WTC11 (cell line): ENCODE data around the gene TSPAN7. TPM values are rescaled to one million over a fixed set of nuclear protein-coding genes. Genes with fewer than 3 reads are reported as not detected.

Experiments used
- ATAC-seq: fragments of 200-7000 bp; cut with Tn5 transposase; 2 replicates; pipeline ENCODE4 v1.10.0; 2021; ENCODE audit warnings: mild to moderate bottlenecking, moderate library complexity
- CTCF ChIA-PET: fragments of 300-600 bp; sonication (Branson Sonifier 250); formaldehyde crosslinking; loops from one replicate; lab custom pipeline; 2021; ENCODE audit warnings: antibody characterized with exemption; lab: Charles Lee
- POLR2A ChIA-PET: fragments of 350-600 bp; sonication (Branson Sonifier 250); formaldehyde crosslinking; loops from one replicate; lab custom pipeline; 2021; ENCODE audit warnings: antibody characterized with exemption; lab: Charles Lee
- DNase-seq: peaks from one replicate; pipeline ENCODE4 v3.0.0; 2021; ENCODE audit warnings: low spot score
- H3K27ac Mint-ChIP-seq: 2 replicates; pipeline ENCODE4 v1.8.0; 2021; ENCODE audit warnings: mixed read lengths
- H3K27me3 Mint-ChIP-seq: 2 replicates; pipeline ENCODE4 v1.8.0; 2021; ENCODE audit warnings: low read depth, mild to moderate bottlenecking, moderate library complexity, mixed read lengths
- H3K36me3 Mint-ChIP-seq: 2 replicates; pipeline ENCODE4 v1.8.0; 2021; ENCODE audit warnings: mixed read lengths
- H3K4me1 Mint-ChIP-seq: 2 replicates; pipeline ENCODE4 v1.8.0; 2022; ENCODE audit warnings: mixed read lengths
- H3K4me3 Mint-ChIP-seq: 2 replicates; pipeline ENCODE4 v1.8.0; 2021; ENCODE audit warnings: mild to moderate bottlenecking, moderate library complexity, mixed read lengths
- H3K9me3 Mint-ChIP-seq: 2 replicates; pipeline ENCODE4 v1.8.0; 2021; ENCODE audit warnings: mixed read lengths
- ELF4 ChIP-seq: sonication (generic); formaldehyde crosslinking; IDR thresholded peaks from 2 replicates; pipeline ENCODE4 v1.8.1; 2022; ENCODE audit warnings: low read depth, mild to moderate bottlenecking, moderate library complexity, missing genetic modification reagents
- GRHL2 ChIP-seq: fragments of 250-450 bp; sonication (Bioruptor Pico); IDR thresholded peaks from 2 replicates; pipeline ENCODE4 v1.8.0; 2022; ENCODE audit warnings: mild to moderate bottlenecking, moderate library complexity; ENCODE audit not compliant: insufficient replicate concordance, severe bottlenecking
- OVOL2 ChIP-seq: fragments of 250-450 bp; sonication (Bioruptor Pico); IDR thresholded peaks from 2 replicates; pipeline ENCODE4 v1.9.0; 2021; ENCODE audit warnings: mild to moderate bottlenecking, borderline replicate concordance
- RELA ChIP-seq: sonication (generic); formaldehyde crosslinking; IDR thresholded peaks from 2 replicates; pipeline ENCODE4 v1.8.1; 2022; ENCODE audit warnings: missing genetic modification reagents, mild to moderate bottlenecking, borderline replicate concordance
- TP53 ChIP-seq: sonication (generic); formaldehyde crosslinking; IDR thresholded peaks from 2 replicates; pipeline ENCODE4 v1.8.1; 2023; ENCODE audit warnings: mild to moderate bottlenecking, missing genetic modification reagents
- ZNF121 ChIP-seq: sonication (generic); formaldehyde crosslinking; IDR thresholded peaks from 2 replicates; pipeline ENCODE4 v1.8.0; 2023; ENCODE audit warnings: missing genetic modification reagents
- ZNF232 ChIP-seq: sonication (generic); formaldehyde crosslinking; IDR thresholded peaks from 2 replicates; pipeline ENCODE4 v1.8.0; 2022; ENCODE audit warnings: mild to moderate bottlenecking, missing genetic modification reagents
- ZNF416 ChIP-seq: fragments of 250-450 bp; sonication (Bioruptor Pico); IDR thresholded peaks from 2 replicates; pipeline ENCODE4 v1.9.0; 2021; ENCODE audit warnings: mild to moderate bottlenecking, inconsistent platforms
- total RNA-seq: library from RNA; stranded (reverse); gene quantifications from 3 replicates; pipeline ENCODE4 v1.2.3, GENCODE V29; 2021
- TF ChIP-seq, protein P1 (sequence below): fragments of 250-450 bp; sonication (Bioruptor Pico); conservative IDR thresholded peaks from 2 replicates; pipeline ENCODE4 v1.9.0; 2021; ENCODE audit warnings: mild to moderate bottlenecking
- TF ChIP-seq, protein P2 (sequence below): fragments of 250-450 bp; sonication (Bioruptor Pico); IDR thresholded peaks from 2 replicates; pipeline ENCODE4 v1.9.0; 2021; ENCODE audit warnings: mild to moderate bottlenecking
- TF ChIP-seq, protein P3 (sequence below): sonication (generic); formaldehyde crosslinking; IDR thresholded peaks from 2 replicates; pipeline ENCODE4 v1.8.0; 2022; ENCODE audit warnings: mild to moderate bottlenecking, missing genetic modification reagents
- TF ChIP-seq, protein P4 (sequence below): sonication (generic); formaldehyde crosslinking; IDR thresholded peaks from 2 replicates; pipeline ENCODE4 v1.8.1; 2022; ENCODE audit warnings: missing genetic modification reagents, borderline replicate concordance
- TF ChIP-seq, protein P5 (sequence below): fragments of 200-600 bp; IDR thresholded peaks from 2 replicates; pipeline ENCODE4 v1.8.0; 2022; ENCODE audit warnings: antibody characterized with exemption
- TF ChIP-seq, protein P6 (sequence below): fragments of 250-450 bp; sonication (Bioruptor Pico); IDR thresholded peaks from 2 replicates; pipeline ENCODE4 v1.9.0; 2021; ENCODE audit warnings: moderate library complexity, mild to moderate bottlenecking, inconsistent platforms, borderline replicate concordance
- TF ChIP-seq, protein P7 (sequence below): fragments of 250-450 bp; sonication (Bioruptor Pico); IDR thresholded peaks from 2 replicates; pipeline ENCODE4 v1.9.0; 2021; ENCODE audit warnings: mild to moderate bottlenecking

TSPAN7 gene
- total RNA-seq, 1 experiment from 2014 or later, result 10.8 TPM

DNA sequence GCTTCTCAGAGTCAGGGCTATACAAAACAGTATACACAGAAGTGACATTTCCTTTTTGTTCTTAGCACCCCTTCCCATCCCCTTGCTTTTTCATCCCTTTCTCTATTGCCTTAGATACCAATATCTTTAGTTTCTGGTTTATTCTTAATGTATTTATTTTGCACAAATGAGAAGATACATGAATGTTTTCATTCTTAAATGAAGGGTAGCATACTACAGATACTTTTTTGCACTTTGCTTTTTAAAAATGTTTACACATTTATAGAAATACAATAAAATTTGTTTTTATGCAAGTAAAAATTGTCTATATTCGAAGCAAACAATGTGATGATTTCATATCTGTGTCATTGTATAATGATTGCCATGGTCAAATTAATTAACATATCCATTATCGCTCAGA, 33.1 kb downstream of the TSPAN7 start (continued):
- TF ChIP-seq, protein P1, sequence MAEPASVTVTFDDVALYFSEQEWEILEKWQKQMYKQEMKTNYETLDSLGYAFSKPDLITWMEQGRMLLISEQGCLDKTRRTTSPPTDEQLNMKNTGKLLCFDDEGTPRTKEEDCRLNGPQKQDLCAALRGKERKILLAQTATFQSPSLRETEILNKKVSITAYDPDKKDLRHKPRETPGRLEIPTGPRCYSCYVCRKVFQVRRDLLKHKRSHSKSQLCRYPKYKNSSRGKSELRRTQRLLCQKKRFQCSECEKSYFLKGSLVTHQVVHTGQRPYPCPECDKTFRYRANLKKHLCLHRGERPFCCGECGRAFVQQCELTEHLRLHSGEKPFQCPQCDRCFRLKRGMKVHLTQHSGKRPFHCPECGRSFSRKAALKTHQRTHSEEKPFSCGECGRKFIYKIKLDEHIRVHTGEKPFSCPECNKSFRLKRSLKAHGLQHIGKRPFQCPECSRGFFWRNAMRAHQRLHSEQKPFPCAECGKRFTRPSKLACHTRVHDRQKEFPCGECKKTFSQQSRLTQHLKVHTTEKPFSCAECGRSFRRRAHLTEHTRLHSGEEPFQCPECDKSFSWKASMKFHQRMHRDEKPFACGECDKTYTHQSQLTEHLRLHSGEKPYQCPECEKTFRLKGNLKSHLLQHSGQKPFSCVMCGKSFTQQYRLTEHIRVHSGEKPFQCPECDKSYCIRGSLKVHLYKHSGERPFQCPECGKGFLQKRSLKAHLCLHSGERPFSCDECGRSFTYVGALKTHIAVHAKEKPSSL, result no peak
- TF ChIP-seq ZNF416 (CRISPR knock-in tag) (no peak), ZNF232 (CRISPR knock-in tag) (no peak), RELA (CRISPR knock-in tag) (no peak)
- TF ChIP-seq, protein P2, sequence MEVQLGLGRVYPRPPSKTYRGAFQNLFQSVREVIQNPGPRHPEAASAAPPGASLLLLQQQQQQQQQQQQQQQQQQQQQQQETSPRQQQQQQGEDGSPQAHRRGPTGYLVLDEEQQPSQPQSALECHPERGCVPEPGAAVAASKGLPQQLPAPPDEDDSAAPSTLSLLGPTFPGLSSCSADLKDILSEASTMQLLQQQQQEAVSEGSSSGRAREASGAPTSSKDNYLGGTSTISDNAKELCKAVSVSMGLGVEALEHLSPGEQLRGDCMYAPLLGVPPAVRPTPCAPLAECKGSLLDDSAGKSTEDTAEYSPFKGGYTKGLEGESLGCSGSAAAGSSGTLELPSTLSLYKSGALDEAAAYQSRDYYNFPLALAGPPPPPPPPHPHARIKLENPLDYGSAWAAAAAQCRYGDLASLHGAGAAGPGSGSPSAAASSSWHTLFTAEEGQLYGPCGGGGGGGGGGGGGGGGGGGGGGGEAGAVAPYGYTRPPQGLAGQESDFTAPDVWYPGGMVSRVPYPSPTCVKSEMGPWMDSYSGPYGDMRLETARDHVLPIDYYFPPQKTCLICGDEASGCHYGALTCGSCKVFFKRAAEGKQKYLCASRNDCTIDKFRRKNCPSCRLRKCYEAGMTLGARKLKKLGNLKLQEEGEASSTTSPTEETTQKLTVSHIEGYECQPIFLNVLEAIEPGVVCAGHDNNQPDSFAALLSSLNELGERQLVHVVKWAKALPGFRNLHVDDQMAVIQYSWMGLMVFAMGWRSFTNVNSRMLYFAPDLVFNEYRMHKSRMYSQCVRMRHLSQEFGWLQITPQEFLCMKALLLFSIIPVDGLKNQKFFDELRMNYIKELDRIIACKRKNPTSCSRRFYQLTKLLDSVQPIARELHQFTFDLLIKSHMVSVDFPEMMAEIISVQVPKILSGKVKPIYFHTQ (CRISPR knock-in tag), result no peak
- TF ChIP-seq, protein P3, sequence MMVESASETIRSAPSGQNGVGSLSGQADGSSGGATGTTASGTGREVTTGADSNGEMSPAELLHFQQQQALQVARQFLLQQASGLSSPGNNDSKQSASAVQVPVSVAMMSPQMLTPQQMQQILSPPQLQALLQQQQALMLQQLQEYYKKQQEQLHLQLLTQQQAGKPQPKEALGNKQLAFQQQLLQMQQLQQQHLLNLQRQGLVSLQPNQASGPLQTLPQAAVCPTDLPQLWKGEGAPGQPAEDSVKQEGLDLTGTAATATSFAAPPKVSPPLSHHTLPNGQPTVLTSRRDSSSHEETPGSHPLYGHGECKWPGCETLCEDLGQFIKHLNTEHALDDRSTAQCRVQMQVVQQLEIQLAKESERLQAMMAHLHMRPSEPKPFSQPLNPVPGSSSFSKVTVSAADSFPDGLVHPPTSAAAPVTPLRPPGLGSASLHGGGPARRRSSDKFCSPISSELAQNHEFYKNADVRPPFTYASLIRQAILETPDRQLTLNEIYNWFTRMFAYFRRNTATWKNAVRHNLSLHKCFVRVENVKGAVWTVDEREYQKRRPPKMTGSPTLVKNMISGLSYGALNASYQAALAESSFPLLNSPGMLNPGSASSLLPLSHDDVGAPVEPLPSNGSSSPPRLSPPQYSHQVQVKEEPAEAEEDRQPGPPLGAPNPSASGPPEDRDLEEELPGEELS (CRISPR knock-in tag), result no peak
- TF ChIP-seq, protein P4, sequence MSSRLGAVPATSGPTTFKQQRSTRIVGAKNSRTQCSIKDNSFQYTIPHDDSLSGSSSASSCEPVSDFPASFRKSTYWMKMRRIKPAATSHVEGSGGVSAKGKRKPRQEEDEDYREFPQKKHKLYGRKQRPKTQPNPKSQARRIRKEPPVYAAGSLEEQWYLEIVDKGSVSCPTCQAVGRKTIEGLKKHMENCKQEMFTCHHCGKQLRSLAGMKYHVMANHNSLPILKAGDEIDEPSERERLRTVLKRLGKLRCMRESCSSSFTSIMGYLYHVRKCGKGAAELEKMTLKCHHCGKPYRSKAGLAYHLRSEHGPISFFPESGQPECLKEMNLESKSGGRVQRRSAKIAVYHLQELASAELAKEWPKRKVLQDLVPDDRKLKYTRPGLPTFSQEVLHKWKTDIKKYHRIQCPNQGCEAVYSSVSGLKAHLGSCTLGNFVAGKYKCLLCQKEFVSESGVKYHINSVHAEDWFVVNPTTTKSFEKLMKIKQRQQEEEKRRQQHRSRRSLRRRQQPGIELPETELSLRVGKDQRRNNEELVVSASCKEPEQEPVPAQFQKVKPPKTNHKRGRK (CRISPR knock-in tag), result no peak

DNA sequence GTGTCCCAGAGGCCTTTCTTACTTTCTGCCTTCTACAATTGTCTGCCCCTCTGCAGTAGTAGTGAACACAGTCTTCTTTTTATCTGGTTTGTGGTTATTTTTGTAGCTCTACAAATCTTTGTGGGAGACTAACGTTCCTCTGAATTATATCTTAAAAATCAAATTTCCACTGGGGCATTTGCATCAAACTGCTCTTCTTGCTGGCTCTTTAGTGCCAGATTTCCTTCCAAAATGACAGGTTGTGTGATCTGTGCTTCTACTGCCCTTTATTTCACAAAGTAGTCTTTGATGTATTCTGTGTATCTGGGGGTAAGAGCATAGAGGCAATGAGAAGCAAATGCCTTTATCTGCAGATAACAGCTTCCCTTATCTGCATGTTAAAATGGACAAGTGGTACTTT, 34.5 kb downstream of the TSPAN7 start:
- no peak overlapping the region for H3K27ac Mint-ChIP-seq
- no peak for TF ChIP-seq GRHL2 (CRISPR knock-in tag)
- TF ChIP-seq ZNF121, result no peak
- TF ChIP-seq, protein P5, sequence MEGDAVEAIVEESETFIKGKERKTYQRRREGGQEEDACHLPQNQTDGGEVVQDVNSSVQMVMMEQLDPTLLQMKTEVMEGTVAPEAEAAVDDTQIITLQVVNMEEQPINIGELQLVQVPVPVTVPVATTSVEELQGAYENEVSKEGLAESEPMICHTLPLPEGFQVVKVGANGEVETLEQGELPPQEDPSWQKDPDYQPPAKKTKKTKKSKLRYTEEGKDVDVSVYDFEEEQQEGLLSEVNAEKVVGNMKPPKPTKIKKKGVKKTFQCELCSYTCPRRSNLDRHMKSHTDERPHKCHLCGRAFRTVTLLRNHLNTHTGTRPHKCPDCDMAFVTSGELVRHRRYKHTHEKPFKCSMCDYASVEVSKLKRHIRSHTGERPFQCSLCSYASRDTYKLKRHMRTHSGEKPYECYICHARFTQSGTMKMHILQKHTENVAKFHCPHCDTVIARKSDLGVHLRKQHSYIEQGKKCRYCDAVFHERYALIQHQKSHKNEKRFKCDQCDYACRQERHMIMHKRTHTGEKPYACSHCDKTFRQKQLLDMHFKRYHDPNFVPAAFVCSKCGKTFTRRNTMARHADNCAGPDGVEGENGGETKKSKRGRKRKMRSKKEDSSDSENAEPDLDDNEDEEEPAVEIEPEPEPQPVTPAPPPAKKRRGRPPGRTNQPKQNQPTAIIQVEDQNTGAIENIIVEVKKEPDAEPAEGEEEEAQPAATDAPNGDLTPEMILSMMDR, result no peak
- TF ChIP-seq OVOL2 (CRISPR knock-in tag), result no peak
- no peak for TF ChIP-seq ELF4
- TF ChIP-seq, protein P6, sequence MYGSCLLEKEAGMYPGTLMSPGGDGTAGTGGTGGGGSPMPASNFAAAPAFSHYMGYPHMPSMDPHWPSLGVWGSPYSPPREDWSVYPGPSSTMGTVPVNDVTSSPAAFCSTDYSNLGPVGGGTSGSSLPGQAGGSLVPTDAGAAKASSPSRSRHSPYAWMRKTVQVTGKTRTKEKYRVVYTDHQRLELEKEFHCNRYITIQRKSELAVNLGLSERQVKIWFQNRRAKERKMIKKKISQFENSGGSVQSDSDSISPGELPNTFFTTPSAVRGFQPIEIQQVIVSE (CRISPR knock-in tag), result no peak
- no peak for TF ChIP-seq TP53 (CRISPR knock-in tag)
- TF ChIP-seq, protein P7, sequence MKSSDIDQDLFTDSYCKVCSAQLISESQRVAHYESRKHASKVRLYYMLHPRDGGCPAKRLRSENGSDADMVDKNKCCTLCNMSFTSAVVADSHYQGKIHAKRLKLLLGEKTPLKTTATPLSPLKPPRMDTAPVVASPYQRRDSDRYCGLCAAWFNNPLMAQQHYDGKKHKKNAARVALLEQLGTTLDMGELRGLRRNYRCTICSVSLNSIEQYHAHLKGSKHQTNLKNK, result no peak
- CTCF ChIA-PET, result no interaction called here
- H3K36me3 Mint-ChIP-seq, result no peaks in the 10 kb centered on the region
- no peak overlapping the region for H3K4me3 Mint-ChIP-seq
- no peaks in the 10 kb centered on the region for H3K9me3 Mint-ChIP-seq
- DNase-seq, result no peak
- no peaks in the 10 kb centered on the region; the same call in 1 of the 2 replicates for H3K27me3 Mint-ChIP-seq
- no peak for ATAC-seq
- no peaks in the 10 kb centered on the region for H3K4me1 Mint-ChIP-seq
- POLR2A ChIA-PET, result no interaction called here
